HepG2 (cell line): ENCODE measurements around the gene TIMM9. TPM values are rescaled to one million over a fixed set of nuclear protein-coding genes. Genes with fewer than 3 reads are reported as not detected.
A peak's percentile ranks its signal among the peaks of the same experiment; 100 is the strongest.

ENCODE experiments used
- AKNA ChIP-seq: sonication (generic); formaldehyde crosslinking; IDR thresholded peaks from 2 replicates; pipeline ENCODE4 v1.4.0; 2020; ENCODE audit warnings: missing genetic modification reagents, borderline replicate concordance
- CAMTA2 ChIP-seq: sonication (generic); formaldehyde crosslinking; IDR thresholded peaks from 2 replicates; pipeline ENCODE4 v1.4.0; 2020; ENCODE audit warnings: mild to moderate bottlenecking, missing genetic modification reagents, borderline replicate concordance
- CEBPZ ChIP-seq: IDR thresholded peaks from 2 replicates; pipeline ENCODE4 v1.6.1; 2012; ENCODE audit warnings: low read length, improper control_type of control experiment
- CERS6 ChIP-seq: sonication (generic); formaldehyde crosslinking; IDR thresholded peaks from 2 replicates; pipeline ENCODE4 v1.5.0; 2020; ENCODE audit warnings: missing genetic modification reagents
- FOXM1 ChIP-seq: sonication (generic); formaldehyde crosslinking; IDR thresholded peaks from 2 replicates; pipeline ENCODE4 v1.5.0; 2020; ENCODE audit warnings: missing genetic modification reagents
- IKZF4 ChIP-seq: sonication (generic); formaldehyde crosslinking; IDR thresholded peaks from 2 replicates; pipeline ENCODE4 v1.5.1; 2020; ENCODE audit warnings: borderline replicate concordance, mild to moderate bottlenecking, low read depth, missing genetic modification reagents; ENCODE audit errors: not compliant biosample characterization
- PPARG ChIP-seq: conservative IDR thresholded peaks from 2 replicates; pipeline ENCODE4 v1.6.1; 2016; ENCODE audit warnings: missing biosample characterization, missing genetic modification reagents
- PRDM15 ChIP-seq: sonication (generic); formaldehyde crosslinking; IDR thresholded peaks from 2 replicates; pipeline ENCODE4 v1.4.0; 2020; ENCODE audit warnings: missing genetic modification reagents
- RORA ChIP-seq: sonication (generic); formaldehyde crosslinking; IDR thresholded peaks from 2 replicates; pipeline ENCODE4 v1.5.0; 2020; ENCODE audit warnings: mild to moderate bottlenecking, missing genetic modification reagents, moderate library complexity
- TGIF2 ChIP-seq: IDR thresholded peaks from 2 replicates; pipeline ENCODE4 v1.6.1; 2016; ENCODE audit warnings: control low read depth, missing compliant biosample characterization
- ZFP62 ChIP-seq: sonication (generic); formaldehyde crosslinking; IDR thresholded peaks from 2 replicates; pipeline ENCODE4 v1.4.0; 2020; ENCODE audit warnings: missing genetic modification reagents
- ZGPAT ChIP-seq: IDR thresholded peaks from 2 replicates; pipeline ENCODE4 v1.6.1; 2016; ENCODE audit warnings: mild to moderate bottlenecking
- ZNF263 ChIP-seq: sonication (generic); formaldehyde crosslinking; IDR thresholded peaks from 2 replicates; pipeline ENCODE4 v1.4.0; 2020; ENCODE audit warnings: missing genetic modification reagents
- ZNF484 ChIP-seq: sonication (generic); formaldehyde crosslinking; IDR thresholded peaks from 2 replicates; pipeline ENCODE4 v1.5.1; 2020; ENCODE audit warnings: mild to moderate bottlenecking, low read depth, missing genetic modification reagents, borderline replicate concordance
- polyA plus RNA-seq, 8 experiments: library from polyadenylated mRNA; depleted of rRNA in 3 of 8; stranded (reverse) in 7 of 8; unstranded in 1 of 8; fragments of >200 nt; fragmentation: Illumina TruSeq in 4 of 8; extraction: Trizol in 4 of 8; gene quantifications; 2 replicates each; pipeline versions ENCODE4 v1.2.1 to v1.2.3, GENCODE V29; 2011 to 2016; ENCODE audit warnings: low read depth in 4 of 8, missing spikeins in 1 of 8, mixed read lengths in 1 of 8; ENCODE audit not compliant: insufficient read depth in 1 of 8
- total RNA-seq, 5 experiments: library from RNA; depleted of rRNA; stranded (reverse); fragments of >200 nt; fragmentation: Illumina TruSeq; extraction: Trizol; gene quantifications; 2 replicates each; pipeline ENCODE4 v1.2.3, GENCODE V29; 2016; ENCODE audit warnings: low read depth in 1 of 5

TIMM9 gene
- total and polyA plus RNA-seq, 2 of the 13 experiments (the other 11 are each of a cell fraction or from before 2014, with no cell fraction given) = 30.5 to 42.5 TPM

- no peak for TF ChIP-seq CEBPZ
- no peak for TF ChIP-seq CERS6 (CRISPR knock-in tag)
- no peak for TF ChIP-seq ZGPAT (CRISPR knock-in tag)
- TF ChIP-seq FOXM1 (CRISPR knock-in tag) = no peak
- peak; percentile 98 for TF ChIP-seq TGIF2
- no peak for TF ChIP-seq PRDM15 (CRISPR knock-in tag)
- 0 out of 2 replicates have a peak, but pooled peaks have one; percentile 11 for TF ChIP-seq ZNF263 (CRISPR knock-in tag)
- no peak for TF ChIP-seq ZNF484
- no peak for TF ChIP-seq ZFP62 (CRISPR knock-in tag)
- 0 out of 2 replicates have a peak, but pooled peaks have one; percentile 39 for TF ChIP-seq AKNA
- TF ChIP-seq PPARG (CRISPR knock-in tag) = no peak
- TF ChIP-seq RORA (CRISPR knock-in tag) = no peak
- TF ChIP-seq CAMTA2 (CRISPR knock-in tag) = no peak
- TF ChIP-seq IKZF4 (CRISPR knock-in tag) = peak; percentile 45
These were observed 556 bp downstream of the TIMM9 start (continued) for GRCh38 chr14:58426670-58427280.
